WTC11 (cell line): Measurements from ENCODE around the gene LBX2. TPM values are rescaled to one million over a fixed set of nuclear protein-coding genes. Genes with fewer than 3 reads are reported as not detected.

Experiments used
- CREM ChIP-seq: sonication (generic); formaldehyde crosslinking; IDR thresholded peaks from 2 replicates; pipeline ENCODE4 v1.8.1; 2022; ENCODE audit warnings: mild to moderate bottlenecking, missing genetic modification reagents, moderate library complexity
- ETV6 ChIP-seq: sonication (generic); formaldehyde crosslinking; IDR thresholded peaks from 2 replicates; pipeline ENCODE4 v1.8.1; 2022; ENCODE audit warnings: mild to moderate bottlenecking, missing genetic modification reagents
- FOXK1 ChIP-seq: sonication (generic); formaldehyde crosslinking; IDR thresholded peaks from 2 replicates; pipeline ENCODE4 v1.8.0; 2022; ENCODE audit warnings: mild to moderate bottlenecking, moderate library complexity, missing genetic modification reagents
- GTF2I ChIP-seq: fragments of 250-450 bp; sonication (Bioruptor Pico); conservative IDR thresholded peaks from 2 replicates; pipeline ENCODE4 v1.4.0; 2021; ENCODE audit warnings: mild to moderate bottlenecking
- HMGA2 ChIP-seq: fragments of 250-450 bp; sonication (Bioruptor Pico); IDR thresholded peaks from 2 replicates; pipeline ENCODE4 v1.4.0; 2021; ENCODE audit warnings: mild to moderate bottlenecking, moderate library complexity
- JUN ChIP-seq: sonication (generic); formaldehyde crosslinking; IDR thresholded peaks from 2 replicates; pipeline ENCODE4 v1.8.0; 2023; ENCODE audit warnings: mild to moderate bottlenecking, missing genetic modification reagents
- KAT7 ChIP-seq: sonication (generic); formaldehyde crosslinking; IDR thresholded peaks from 2 replicates; pipeline ENCODE4 v1.8.1; 2023; ENCODE audit warnings: missing genetic modification reagents, mild to moderate bottlenecking, borderline replicate concordance
- NFATC4 ChIP-seq: fragments of 250-450 bp; sonication (Bioruptor Pico); IDR thresholded peaks from 2 replicates; pipeline ENCODE4 v1.9.0; 2021; ENCODE audit warnings: mild to moderate bottlenecking
- NFE2L1 ChIP-seq: sonication (generic); formaldehyde crosslinking; IDR thresholded peaks from 2 replicates; pipeline ENCODE4 v1.8.1; 2023; ENCODE audit warnings: missing genetic modification reagents
- NFYB ChIP-seq: sonication (generic); formaldehyde crosslinking; conservative IDR thresholded peaks from 2 replicates; pipeline ENCODE4 v1.8.0; 2022; ENCODE audit warnings: low read depth, missing genetic modification reagents
- NR2C2 ChIP-seq: sonication (generic); formaldehyde crosslinking; IDR thresholded peaks from 2 replicates; pipeline ENCODE4 v1.8.0; 2022; ENCODE audit warnings: mild to moderate bottlenecking, missing genetic modification reagents
- NR3C1 ChIP-seq: sonication (generic); formaldehyde crosslinking; conservative IDR thresholded peaks from 2 replicates; pipeline ENCODE4 v1.8.1; 2023; ENCODE audit warnings: low read depth, mild to moderate bottlenecking, missing genetic modification reagents
- OVOL2 ChIP-seq: fragments of 250-450 bp; sonication (Bioruptor Pico); IDR thresholded peaks from 2 replicates; pipeline ENCODE4 v1.9.0; 2021; ENCODE audit warnings: mild to moderate bottlenecking, borderline replicate concordance
- RORB ChIP-seq: fragments of 250-450 bp; sonication (Bioruptor Pico); IDR thresholded peaks from 2 replicates; pipeline ENCODE4 v1.9.0; 2021; ENCODE audit warnings: mild to moderate bottlenecking
- SP1 ChIP-seq: sonication (generic); formaldehyde crosslinking; conservative IDR thresholded peaks from 2 replicates; pipeline ENCODE4 v1.8.1; 2022; ENCODE audit warnings: missing genetic modification reagents
- TEAD1 ChIP-seq: sonication (generic); formaldehyde crosslinking; IDR thresholded peaks from 2 replicates; pipeline ENCODE4 v1.8.0; 2022; ENCODE audit warnings: mild to moderate bottlenecking, missing genetic modification reagents
- ZNF219 ChIP-seq: sonication (generic); formaldehyde crosslinking; IDR thresholded peaks from 2 replicates; pipeline ENCODE4 v1.8.0; 2023; ENCODE audit warnings: missing genetic modification reagents, mild to moderate bottlenecking, borderline replicate concordance
- ZNF671 ChIP-seq: fragments of 250-450 bp; sonication (Bioruptor Pico); IDR thresholded peaks from 2 replicates; pipeline ENCODE4 v1.8.0; 2021; ENCODE audit warnings: mild to moderate bottlenecking
- total RNA-seq: library from RNA; stranded (reverse); gene quantifications from 3 replicates; pipeline ENCODE4 v1.2.3, GENCODE V29; 2021
- TF ChIP-seq, protein P1 (sequence below): sonication (generic); formaldehyde crosslinking; IDR thresholded peaks from 2 replicates; pipeline ENCODE4 v1.8.0; 2022; ENCODE audit warnings: mild to moderate bottlenecking, missing genetic modification reagents
- TF ChIP-seq, protein P2 (sequence below): sonication (generic); formaldehyde crosslinking; IDR thresholded peaks from 2 replicates; pipeline ENCODE4 v1.8.1; 2022; ENCODE audit warnings: low read depth, mild to moderate bottlenecking, moderate library complexity, missing genetic modification reagents, borderline replicate concordance
- TF ChIP-seq, protein P3 (sequence below): sonication (generic); formaldehyde crosslinking; IDR thresholded peaks from 2 replicates; pipeline ENCODE4 v1.8.1; 2022; ENCODE audit warnings: mild to moderate bottlenecking, missing genetic modification reagents, moderate library complexity, borderline replicate concordance
- TF ChIP-seq, protein P4 (sequence below): sonication (generic); formaldehyde crosslinking; IDR thresholded peaks from 2 replicates; pipeline ENCODE4 v1.8.0; 2022; ENCODE audit warnings: mild to moderate bottlenecking, missing genetic modification reagents
- TF ChIP-seq, protein P5 (sequence below): sonication (generic); formaldehyde crosslinking; IDR thresholded peaks from 2 replicates; pipeline ENCODE4 v1.8.0; 2023; ENCODE audit warnings: missing genetic modification reagents, mild to moderate bottlenecking, borderline replicate concordance

LBX2 gene
- total RNA-seq, 1 experiment from 2014 or later: 1.0 TPM

DNA sequence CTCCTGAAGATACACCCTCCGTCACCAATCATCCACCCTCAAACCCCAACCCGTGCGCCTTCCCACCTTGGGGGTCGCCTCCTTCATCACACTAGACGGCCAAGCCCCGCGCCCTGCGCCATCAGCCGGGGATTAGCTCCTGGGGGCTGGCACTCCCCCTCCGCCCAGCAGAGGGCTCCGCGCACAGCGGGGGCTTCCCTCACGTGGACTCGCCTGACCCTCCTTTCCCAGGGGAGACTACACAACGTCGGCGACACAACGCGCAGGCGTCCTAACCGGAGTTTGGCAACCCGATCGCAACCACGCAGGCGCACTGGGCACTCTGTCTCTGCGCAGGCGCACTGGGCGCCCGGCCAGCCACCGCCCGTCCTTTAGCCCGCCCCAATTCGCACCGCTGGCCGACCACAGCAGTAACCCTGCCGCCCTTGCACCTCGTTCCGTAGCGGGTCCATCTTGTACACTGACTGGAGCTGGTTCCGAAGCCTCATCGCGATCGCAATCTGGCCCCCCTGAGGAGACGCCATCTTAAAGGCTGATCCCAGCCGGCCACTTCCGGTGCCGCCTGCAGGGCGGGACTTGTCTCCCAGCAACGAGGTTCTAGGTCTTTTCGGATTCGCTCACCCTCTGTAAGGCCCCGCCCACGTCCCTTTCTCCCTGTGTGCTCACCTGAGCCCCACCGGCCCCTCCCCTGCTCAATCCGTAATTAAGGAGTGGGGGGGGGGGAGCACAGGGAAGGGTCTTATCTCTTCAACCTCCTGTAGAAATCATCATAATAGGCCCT lies 7.9 kb upstream of the LBX2 start, which contains the start of gene PCGF1 (continued):
- TF ChIP-seq, protein P1, sequence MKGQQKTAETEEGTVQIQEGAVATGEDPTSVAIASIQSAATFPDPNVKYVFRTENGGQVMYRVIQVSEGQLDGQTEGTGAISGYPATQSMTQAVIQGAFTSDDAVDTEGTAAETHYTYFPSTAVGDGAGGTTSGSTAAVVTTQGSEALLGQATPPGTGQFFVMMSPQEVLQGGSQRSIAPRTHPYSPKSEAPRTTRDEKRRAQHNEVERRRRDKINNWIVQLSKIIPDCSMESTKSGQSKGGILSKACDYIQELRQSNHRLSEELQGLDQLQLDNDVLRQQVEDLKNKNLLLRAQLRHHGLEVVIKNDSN: peak; percentile 93
- TF ChIP-seq KAT7 (CRISPR knock-in tag) (peak; percentile 63; the same call in 1 of the 2 replicates), GTF2I (no peak), JUN (CRISPR knock-in tag) (no peak), HMGA2 (CRISPR knock-in tag) (no peak), NR2C2 (no peak), NR3C1 (CRISPR knock-in tag) (no peak), ZNF219 (CRISPR knock-in tag) (no peak), NFATC4 (CRISPR knock-in tag) (no peak), ZNF671 (CRISPR knock-in tag) (no peak), NFE2L1 (CRISPR knock-in tag) (0 out of 2 replicates have a peak, but pooled peaks have one; percentile 42), RORB (CRISPR knock-in tag) (no peak), SP1 (CRISPR knock-in tag) (peak; percentile 66), FOXK1 (CRISPR knock-in tag) (peak; percentile 87; the same call in 1 of the 2 replicates), TEAD1 (peak; percentile 87), ETV6 (CRISPR knock-in tag) (peak; percentile 62; the same call in 1 of the 2 replicates), CREM (CRISPR knock-in tag) (peak; percentile 26; the same call in 1 of the 2 replicates), OVOL2 (CRISPR knock-in tag) (no peak), NFYB (0 out of 2 replicates have a peak, but pooled peaks have one; percentile 16)
- TF ChIP-seq, protein P2, sequence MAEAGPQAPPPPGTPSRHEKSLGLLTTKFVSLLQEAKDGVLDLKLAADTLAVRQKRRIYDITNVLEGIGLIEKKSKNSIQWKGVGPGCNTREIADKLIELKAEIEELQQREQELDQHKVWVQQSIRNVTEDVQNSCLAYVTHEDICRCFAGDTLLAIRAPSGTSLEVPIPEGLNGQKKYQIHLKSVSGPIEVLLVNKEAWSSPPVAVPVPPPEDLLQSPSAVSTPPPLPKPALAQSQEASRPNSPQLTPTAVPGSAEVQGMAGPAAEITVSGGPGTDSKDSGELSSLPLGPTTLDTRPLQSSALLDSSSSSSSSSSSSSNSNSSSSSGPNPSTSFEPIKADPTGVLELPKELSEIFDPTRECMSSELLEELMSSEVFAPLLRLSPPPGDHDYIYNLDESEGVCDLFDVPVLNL (CRISPR knock-in tag): no peak
- TF ChIP-seq, protein P3, sequence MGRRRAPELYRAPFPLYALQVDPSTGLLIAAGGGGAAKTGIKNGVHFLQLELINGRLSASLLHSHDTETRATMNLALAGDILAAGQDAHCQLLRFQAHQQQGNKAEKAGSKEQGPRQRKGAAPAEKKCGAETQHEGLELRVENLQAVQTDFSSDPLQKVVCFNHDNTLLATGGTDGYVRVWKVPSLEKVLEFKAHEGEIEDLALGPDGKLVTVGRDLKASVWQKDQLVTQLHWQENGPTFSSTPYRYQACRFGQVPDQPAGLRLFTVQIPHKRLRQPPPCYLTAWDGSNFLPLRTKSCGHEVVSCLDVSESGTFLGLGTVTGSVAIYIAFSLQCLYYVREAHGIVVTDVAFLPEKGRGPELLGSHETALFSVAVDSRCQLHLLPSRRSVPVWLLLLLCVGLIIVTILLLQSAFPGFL: no peak
- TF ChIP-seq, protein P4, sequence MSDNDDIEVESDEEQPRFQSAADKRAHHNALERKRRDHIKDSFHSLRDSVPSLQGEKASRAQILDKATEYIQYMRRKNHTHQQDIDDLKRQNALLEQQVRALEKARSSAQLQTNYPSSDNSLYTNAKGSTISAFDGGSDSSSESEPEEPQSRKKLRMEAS (CRISPR knock-in tag): peak; percentile 89
- TF ChIP-seq, protein P5, sequence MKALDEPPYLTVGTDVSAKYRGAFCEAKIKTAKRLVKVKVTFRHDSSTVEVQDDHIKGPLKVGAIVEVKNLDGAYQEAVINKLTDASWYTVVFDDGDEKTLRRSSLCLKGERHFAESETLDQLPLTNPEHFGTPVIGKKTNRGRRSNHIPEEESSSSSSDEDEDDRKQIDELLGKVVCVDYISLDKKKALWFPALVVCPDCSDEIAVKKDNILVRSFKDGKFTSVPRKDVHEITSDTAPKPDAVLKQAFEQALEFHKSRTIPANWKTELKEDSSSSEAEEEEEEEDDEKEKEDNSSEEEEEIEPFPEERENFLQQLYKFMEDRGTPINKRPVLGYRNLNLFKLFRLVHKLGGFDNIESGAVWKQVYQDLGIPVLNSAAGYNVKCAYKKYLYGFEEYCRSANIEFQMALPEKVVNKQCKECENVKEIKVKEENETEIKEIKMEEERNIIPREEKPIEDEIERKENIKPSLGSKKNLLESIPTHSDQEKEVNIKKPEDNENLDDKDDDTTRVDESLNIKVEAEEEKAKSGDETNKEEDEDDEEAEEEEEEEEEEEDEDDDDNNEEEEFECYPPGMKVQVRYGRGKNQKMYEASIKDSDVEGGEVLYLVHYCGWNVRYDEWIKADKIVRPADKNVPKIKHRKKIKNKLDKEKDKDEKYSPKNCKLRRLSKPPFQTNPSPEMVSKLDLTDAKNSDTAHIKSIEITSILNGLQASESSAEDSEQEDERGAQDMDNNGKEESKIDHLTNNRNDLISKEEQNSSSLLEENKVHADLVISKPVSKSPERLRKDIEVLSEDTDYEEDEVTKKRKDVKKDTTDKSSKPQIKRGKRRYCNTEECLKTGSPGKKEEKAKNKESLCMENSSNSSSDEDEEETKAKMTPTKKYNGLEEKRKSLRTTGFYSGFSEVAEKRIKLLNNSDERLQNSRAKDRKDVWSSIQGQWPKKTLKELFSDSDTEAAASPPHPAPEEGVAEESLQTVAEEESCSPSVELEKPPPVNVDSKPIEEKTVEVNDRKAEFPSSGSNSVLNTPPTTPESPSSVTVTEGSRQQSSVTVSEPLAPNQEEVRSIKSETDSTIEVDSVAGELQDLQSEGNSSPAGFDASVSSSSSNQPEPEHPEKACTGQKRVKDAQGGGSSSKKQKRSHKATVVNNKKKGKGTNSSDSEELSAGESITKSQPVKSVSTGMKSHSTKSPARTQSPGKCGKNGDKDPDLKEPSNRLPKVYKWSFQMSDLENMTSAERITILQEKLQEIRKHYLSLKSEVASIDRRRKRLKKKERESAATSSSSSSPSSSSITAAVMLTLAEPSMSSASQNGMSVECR: peak; percentile 75; the same call in 1 of the 2 replicates
